ENCODE measurements around the gene AFP. TPM values are rescaled to one million over a fixed set of nuclear protein-coding genes. Genes with fewer than 3 reads are reported as not detected.

The AFP gene
- total and polyA plus RNA-seq, 2 donors (not counting 1 experiment from before 2014, with no cell fraction given): not detected

DNA sequence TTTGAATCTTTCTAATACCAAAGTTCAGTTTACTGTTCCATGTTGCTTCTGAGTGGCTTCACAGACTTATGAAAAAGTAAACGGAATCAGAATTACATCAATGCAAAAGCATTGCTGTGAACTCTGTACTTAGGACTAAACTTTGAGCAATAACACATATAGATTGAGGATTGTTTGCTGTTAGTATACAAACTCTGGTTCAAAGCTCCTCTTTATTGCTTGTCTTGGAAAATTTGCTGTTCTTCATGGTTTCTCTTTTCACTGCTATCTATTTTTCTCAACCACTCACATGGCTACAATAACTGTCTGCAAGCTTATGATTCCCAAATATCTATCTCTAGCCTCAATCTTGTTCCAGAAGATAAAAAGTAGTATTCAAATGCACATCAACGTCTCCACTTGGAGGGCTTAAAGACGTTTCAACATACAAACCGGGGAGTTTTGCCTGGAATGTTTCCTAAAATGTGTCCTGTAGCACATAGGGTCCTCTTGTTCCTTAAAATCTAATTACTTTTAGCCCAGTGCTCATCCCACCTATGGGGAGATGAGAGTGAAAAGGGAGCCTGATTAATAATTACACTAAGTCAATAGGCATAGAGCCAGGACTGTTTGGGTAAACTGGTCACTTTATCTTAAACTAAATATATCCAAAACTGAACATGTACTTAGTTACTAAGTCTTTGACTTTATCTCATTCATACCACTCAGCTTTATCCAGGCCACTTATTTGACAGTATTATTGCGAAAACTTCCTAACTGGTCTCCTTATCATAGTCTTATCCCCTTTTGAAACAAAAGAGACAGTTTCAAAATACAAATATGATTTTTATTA, 3.6 kb upstream of the AFP start:
- H3K9ac ChIP-seq (ENCODE audit: low read length): no peak overlapping the region
- intact Hi-C loops (cut with micrococcal nuclease): no loop called here

GRCh38 chr4:73433140-73433539, 2.9 kb upstream of the AFP start:
- H3K27me3 ChIP-seq (replicated peaks in 1 of 4; ENCODE audit: control extremely low read depth in 1 of 4, control insufficient read depth in 3 of 4, insufficient read depth in 4 of 4, low read length in 3 of 4): peaks cover 0 to 4% (median 2%) of the 10 kb centered on the region in 4 experiments
- no peak overlapping the region for H3K27ac Mint-ChIP-seq
- intact Hi-C loops (cut with micrococcal nuclease): no loop called here
- TF ChIP-seq, protein P1, sequence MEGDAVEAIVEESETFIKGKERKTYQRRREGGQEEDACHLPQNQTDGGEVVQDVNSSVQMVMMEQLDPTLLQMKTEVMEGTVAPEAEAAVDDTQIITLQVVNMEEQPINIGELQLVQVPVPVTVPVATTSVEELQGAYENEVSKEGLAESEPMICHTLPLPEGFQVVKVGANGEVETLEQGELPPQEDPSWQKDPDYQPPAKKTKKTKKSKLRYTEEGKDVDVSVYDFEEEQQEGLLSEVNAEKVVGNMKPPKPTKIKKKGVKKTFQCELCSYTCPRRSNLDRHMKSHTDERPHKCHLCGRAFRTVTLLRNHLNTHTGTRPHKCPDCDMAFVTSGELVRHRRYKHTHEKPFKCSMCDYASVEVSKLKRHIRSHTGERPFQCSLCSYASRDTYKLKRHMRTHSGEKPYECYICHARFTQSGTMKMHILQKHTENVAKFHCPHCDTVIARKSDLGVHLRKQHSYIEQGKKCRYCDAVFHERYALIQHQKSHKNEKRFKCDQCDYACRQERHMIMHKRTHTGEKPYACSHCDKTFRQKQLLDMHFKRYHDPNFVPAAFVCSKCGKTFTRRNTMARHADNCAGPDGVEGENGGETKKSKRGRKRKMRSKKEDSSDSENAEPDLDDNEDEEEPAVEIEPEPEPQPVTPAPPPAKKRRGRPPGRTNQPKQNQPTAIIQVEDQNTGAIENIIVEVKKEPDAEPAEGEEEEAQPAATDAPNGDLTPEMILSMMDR (IDR thresholded peaks at IDR 0.05): no peak
- TF ChIP-seq EZH2 (IDR thresholded peaks at IDR 0.05; ENCODE audit: borderline replicate concordance, insufficient read depth, low read depth, low read length, poor library complexity, severe bottlenecking): no peak
- 56% methylated on average over 1 of the region's 2 CpGs for WGBS (ENCODE audit: insufficient coverage)
- H4K20me1 ChIP-seq (ENCODE audit: control insufficient read depth, insufficient read depth, low read length, poor library complexity, severe bottlenecking): no peaks in the 10 kb centered on the region
- peaks cover 10% of the 10 kb centered on the region for H3K27me3 Mint-ChIP-seq
- H3K9me3 Mint-ChIP-seq (ENCODE audit: insufficient read depth): no peaks in the 10 kb centered on the region
- ATAC-seq (ENCODE audit: low read depth) (no peak), DNase-seq (no peak)
- no peak overlapping the region for H3K4me3 Mint-ChIP-seq
- no peaks in the 10 kb centered on the region for H3K36me3 ChIP-seq (replicated peaks in 1 of 2; ENCODE audit: control extremely low read depth in 1 of 2, control insufficient read depth in 1 of 2, extremely low read depth in 1 of 2, insufficient read depth in 2 of 2, low read length in 1 of 2)
- H2AFZ ChIP-seq (ENCODE audit: insufficient read depth, low read depth, low read length, poor library complexity, severe bottlenecking): no peak overlapping the region
- no peaks in the 10 kb centered on the region for H3K9me3 ChIP-seq (ENCODE audit: control extremely low read depth in 1 of 3, control insufficient read depth in 2 of 3, insufficient read depth in 1 of 3, low read length in 2 of 3)
- H3K27ac ChIP-seq (ENCODE audit: low read length in 2 of 2): no peak overlapping the region
- no peaks in the 10 kb centered on the region for H3K79me2 ChIP-seq (ENCODE audit: control insufficient read depth, insufficient read depth, low read length)
- no peaks in the 10 kb centered on the region for H3K4me1 Mint-ChIP-seq
- CTCF ChIA-PET: interaction anchor here (0.5 to 1.8 kb wide), 2 partner anchors 13 to 944 kb away, joined by 3 to 7 read pairs; no protein-coding TSS in a partner anchor
- H3K9ac ChIP-seq (ENCODE audit: low read length): no peak overlapping the region
- no peak overlapping the region for H3K4me2 ChIP-seq (replicated peaks; ENCODE audit: low read depth, low read length, poor library complexity, severe bottlenecking)
- POLR2A ChIA-PET: no interaction called here
- no peak overlapping the region for H3K4me3 ChIP-seq (ENCODE audit: control extremely low read depth in 1 of 5, extremely low read depth in 1 of 5, insufficient read depth in 1 of 5, low read depth in 2 of 5, low read length in 4 of 5)
- no peaks in the 10 kb centered on the region for H3K4me1 ChIP-seq (ENCODE audit: control insufficient read depth in 2 of 2, insufficient read depth in 2 of 2, low read length in 2 of 2)

More for the DNA sequence above, 3.6 kb upstream of the AFP start:
- Histone ChIP-seq H4K20me1 (ENCODE audit: control insufficient read depth, insufficient read depth, low read length, poor library complexity, severe bottlenecking) (no peaks in the 10 kb centered on the region), H3K79me2 (ENCODE audit: control insufficient read depth, insufficient read depth, low read length) (no peaks in the 10 kb centered on the region), H3K27ac (ENCODE audit: low read length in 2 of 2) (no peak overlapping the region), H3K4me2 (replicated peaks; ENCODE audit: low read depth, low read length, poor library complexity, severe bottlenecking) (no peak overlapping the region), H3K4me1 (ENCODE audit: control insufficient read depth in 2 of 2, insufficient read depth in 2 of 2, low read length in 2 of 2) (no peaks in the 10 kb centered on the region), H2AFZ (ENCODE audit: insufficient read depth, low read depth, low read length, poor library complexity, severe bottlenecking) (no peak overlapping the region), H3K4me3 (ENCODE audit: control extremely low read depth in 1 of 5, extremely low read depth in 1 of 5, insufficient read depth in 1 of 5, low read depth in 2 of 5, low read length in 4 of 5) (no peak overlapping the region), H3K36me3 (replicated peaks in 1 of 2; ENCODE audit: control extremely low read depth in 1 of 2, control insufficient read depth in 1 of 2, extremely low read depth in 1 of 2, insufficient read depth in 2 of 2, low read length in 1 of 2) (no peaks in the 10 kb centered on the region), H3K27me3 (replicated peaks in 1 of 4; ENCODE audit: control extremely low read depth in 1 of 4, control insufficient read depth in 3 of 4, insufficient read depth in 4 of 4, low read length in 3 of 4) (peaks cover 0 to 4% (median 2%) of the 10 kb centered on the region in 4 experiments), H3K9me3 (ENCODE audit: control extremely low read depth in 1 of 3, control insufficient read depth in 2 of 3, insufficient read depth in 1 of 3, low read length in 2 of 3) (no peaks in the 10 kb centered on the region)
- no peak for ATAC-seq (ENCODE audit: low read depth)
- 100% methylated on average over 3 of the region's 5 CpGs for WGBS (ENCODE audit: insufficient coverage)
- no peaks in the 10 kb centered on the region for H3K9me3 Mint-ChIP-seq (ENCODE audit: insufficient read depth)
- no peak overlapping the region for H3K27ac Mint-ChIP-seq
- no peak overlapping the region for H3K4me3 Mint-ChIP-seq
- no peaks in the 10 kb centered on the region for H3K4me1 Mint-ChIP-seq
- no peak for TF ChIP-seq EZH2 (IDR thresholded peaks at IDR 0.05; ENCODE audit: borderline replicate concordance, insufficient read depth, low read depth, low read length, poor library complexity, severe bottlenecking)
- TF ChIP-seq, protein P1 (IDR thresholded peaks at IDR 0.05): no peak
- CTCF ChIA-PET: interaction anchor here (0.5 to 1.8 kb wide), 2 partner anchors 14 to 945 kb away, joined by 3 to 7 read pairs; no protein-coding TSS in a partner anchor
- POLR2A ChIA-PET: no interaction called here
- DNase-seq: no peak
- H3K27me3 Mint-ChIP-seq: peaks cover 9% of the 10 kb centered on the region
